ENCODE results near the gene STARD5.

STARD5 gene

DNA sequence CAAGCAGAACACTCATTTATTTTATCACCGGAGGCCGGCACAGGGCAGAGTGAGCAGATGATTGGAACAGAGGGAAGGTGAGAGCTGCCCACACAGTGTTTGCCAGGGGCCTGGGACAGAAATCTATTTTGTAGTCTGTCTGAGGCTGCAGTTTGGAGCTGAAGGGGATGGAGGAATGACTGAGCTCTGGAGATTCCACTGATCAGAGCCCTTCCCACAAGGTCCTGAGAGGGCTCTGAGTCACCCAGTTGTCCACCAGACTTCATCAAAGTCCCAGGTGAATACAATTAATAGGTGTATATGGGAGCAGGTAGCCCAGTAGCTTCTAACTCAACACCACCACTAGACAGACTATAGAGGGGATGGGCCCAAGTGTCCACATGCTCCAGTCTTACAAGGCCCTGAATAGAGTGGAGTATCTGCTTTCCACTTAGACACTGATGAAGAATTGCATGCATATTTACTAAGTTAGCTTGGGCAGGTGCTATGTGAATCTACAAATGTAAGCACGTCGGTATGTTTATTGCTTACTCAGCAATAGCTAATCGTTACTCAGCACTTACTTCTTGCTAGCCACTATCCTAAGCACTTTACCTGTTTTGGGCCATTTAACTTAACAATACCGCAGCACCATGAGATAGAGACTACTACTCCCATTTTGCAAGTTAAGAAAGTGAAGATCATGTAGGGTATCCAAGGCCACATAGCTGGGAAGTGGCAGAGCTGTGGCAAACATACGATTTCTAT is 2.7 kb upstream of the STARD5 start:
- in situ Hi-C loops (cut with HindIII; ENCODE audit: low sequenced_read_pairs), result no loop called here
- H3K4me3 ChIP-seq (ENCODE audit: low read depth, low read length), result no peak overlapping the region
- no peak for DNase-seq (ENCODE audit: low read depth)
- TF ChIP-seq, protein P1, sequence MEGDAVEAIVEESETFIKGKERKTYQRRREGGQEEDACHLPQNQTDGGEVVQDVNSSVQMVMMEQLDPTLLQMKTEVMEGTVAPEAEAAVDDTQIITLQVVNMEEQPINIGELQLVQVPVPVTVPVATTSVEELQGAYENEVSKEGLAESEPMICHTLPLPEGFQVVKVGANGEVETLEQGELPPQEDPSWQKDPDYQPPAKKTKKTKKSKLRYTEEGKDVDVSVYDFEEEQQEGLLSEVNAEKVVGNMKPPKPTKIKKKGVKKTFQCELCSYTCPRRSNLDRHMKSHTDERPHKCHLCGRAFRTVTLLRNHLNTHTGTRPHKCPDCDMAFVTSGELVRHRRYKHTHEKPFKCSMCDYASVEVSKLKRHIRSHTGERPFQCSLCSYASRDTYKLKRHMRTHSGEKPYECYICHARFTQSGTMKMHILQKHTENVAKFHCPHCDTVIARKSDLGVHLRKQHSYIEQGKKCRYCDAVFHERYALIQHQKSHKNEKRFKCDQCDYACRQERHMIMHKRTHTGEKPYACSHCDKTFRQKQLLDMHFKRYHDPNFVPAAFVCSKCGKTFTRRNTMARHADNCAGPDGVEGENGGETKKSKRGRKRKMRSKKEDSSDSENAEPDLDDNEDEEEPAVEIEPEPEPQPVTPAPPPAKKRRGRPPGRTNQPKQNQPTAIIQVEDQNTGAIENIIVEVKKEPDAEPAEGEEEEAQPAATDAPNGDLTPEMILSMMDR (IDR thresholded peaks at IDR 0.05; ENCODE audit: low read depth, low read length, missing control alignments), result no peak

DNA sequence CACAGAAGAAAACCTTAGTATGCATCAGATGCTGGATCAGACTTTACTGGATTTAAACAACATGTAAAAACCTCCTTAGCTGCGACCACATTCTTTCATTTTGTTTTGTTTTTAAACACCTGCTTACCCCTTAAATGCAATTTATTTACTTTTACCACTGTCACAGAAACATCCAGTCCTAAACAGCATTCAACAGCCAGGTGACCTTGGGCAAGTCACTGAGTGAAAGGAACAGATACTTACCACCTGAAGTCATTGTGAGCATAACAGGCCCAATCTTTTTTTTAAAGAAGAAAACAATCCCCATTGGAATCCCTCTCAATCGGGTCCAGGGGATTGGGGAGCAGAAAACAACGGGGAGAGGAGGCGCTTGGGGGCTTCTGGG is 390 bp downstream of the STARD5 start:
- DNase-seq (ENCODE audit: low read depth), result no peak
- in situ Hi-C loops (cut with HindIII; ENCODE audit: low sequenced_read_pairs), result no loop called here
- peak overlapping the region; percentile 58 for H3K4me3 ChIP-seq (ENCODE audit: low read depth, low read length)
- TF ChIP-seq, protein P1 (IDR thresholded peaks at IDR 0.05; ENCODE audit: low read depth, low read length, missing control alignments), result no peak

DNA sequence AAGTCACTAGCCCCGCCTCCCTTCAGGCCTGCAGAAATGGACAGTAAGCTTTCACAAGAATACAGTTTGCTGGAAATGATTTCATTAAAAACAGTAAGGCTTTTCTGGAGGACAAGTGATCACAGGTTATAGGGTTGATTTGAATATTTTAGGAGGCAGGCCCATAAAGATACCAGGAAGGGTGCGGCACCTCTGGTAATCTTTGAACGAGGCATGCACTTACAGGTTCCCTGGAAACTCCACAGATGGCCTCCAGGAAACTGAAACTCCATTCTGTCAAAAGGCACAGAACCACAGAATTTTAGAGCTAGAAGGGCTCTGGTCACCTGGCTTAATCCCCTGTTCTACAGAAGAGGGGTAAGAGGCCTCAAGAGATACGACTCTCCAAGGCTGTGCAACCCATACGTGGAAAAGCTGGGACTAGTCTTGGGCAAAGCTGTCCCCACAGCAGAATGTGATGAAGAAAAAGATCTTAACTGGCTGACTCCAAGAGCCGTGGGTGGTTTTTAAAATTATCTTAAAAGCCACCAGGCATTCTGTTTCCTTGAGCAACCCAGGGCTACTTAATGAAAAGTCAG is 1.2 kb downstream of the STARD5 start:
- in situ Hi-C loops (cut with HindIII; ENCODE audit: low sequenced_read_pairs), result no loop called here
- H3K4me3 ChIP-seq (ENCODE audit: low read depth, low read length), result peak overlapping the region; percentile 58
- no peak for DNase-seq (ENCODE audit: low read depth)
- TF ChIP-seq, protein P1 (IDR thresholded peaks at IDR 0.05; ENCODE audit: low read depth, low read length, missing control alignments), result no peak

DNA sequence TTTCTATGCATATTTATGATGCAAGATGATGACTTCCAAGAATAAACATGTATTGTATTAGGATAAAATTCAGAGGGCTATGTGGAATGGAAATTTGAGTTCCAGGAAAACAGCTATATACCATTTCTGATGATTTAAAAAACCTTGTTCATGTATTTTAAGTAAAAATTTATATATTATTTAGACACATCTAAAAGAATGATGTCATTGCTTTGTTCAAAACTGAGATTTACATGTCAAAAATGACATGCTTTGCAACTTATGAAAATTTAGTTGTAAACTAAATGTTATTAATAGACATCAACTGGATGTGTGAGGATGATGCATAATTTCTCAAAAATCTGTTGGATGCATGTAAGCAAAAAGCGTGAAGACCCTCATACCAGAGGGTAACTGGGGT is 2.3 kb downstream of the STARD5 start:
- no peak overlapping the region for H3K4me3 ChIP-seq (ENCODE audit: low read depth, low read length)
- TF ChIP-seq, protein P1 (IDR thresholded peaks at IDR 0.05; ENCODE audit: low read depth, low read length, missing control alignments), result no peak
- in situ Hi-C loops (cut with HindIII; ENCODE audit: low sequenced_read_pairs), result no loop called here
- DNase-seq (ENCODE audit: low read depth), result no peak

DNA sequence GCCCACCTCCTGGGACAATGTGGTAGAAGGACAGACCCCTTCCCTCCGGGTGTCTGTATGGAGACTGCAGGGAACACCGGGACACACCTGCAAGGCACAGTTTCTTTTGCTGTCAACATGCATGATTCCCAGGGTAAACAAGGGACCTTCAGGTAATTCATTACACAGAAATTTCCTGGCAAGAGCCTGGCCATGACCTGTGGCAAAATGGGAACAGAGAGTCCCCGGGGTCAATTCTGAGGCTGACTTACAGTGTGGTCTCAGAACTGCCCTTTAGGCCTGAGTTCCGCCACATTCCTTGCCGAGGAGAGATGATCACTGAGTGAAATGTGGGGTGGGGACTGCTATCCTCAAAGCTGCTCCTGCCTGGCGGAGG is 6.3 kb downstream of the STARD5 start:
- TF ChIP-seq, protein P1 (IDR thresholded peaks at IDR 0.05; ENCODE audit: low read depth, low read length, missing control alignments), result no peak
- no peak overlapping the region for H3K4me3 ChIP-seq (ENCODE audit: low read depth, low read length)
- in situ Hi-C loops (cut with HindIII; ENCODE audit: low sequenced_read_pairs), result no loop called here
- no peak for DNase-seq (ENCODE audit: low read depth)

DNA sequence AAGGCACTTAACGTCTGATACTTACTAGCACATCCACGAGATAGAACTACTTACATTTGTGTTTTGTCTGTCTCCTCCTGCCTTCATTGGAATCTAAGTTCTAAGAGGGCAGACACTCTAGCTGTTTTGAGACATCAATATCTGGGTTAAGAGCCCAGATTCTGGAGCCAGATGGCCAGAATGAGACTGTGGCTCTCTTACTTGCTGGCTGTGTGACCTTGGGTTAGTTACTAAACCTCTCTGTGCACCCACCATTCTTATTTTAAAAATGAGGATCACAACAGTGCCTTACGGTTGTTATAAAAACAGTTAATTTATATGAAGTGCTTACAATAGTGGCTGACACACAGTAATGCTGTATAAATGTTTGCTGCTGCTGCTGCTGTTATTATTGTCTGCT is 7.7 kb downstream of the STARD5 start:
- TF ChIP-seq, protein P1 (IDR thresholded peaks at IDR 0.05; ENCODE audit: low read depth, low read length, missing control alignments), result no peak
- H3K4me3 ChIP-seq (ENCODE audit: low read depth, low read length), result no peak overlapping the region
- in situ Hi-C loops (cut with HindIII; ENCODE audit: low sequenced_read_pairs), result no loop called here
- no peak for DNase-seq (ENCODE audit: low read depth)

Measured in astrocyte of the cerebellum (primary cell).